Peyer's patch (tissue), 4 donors: ENCODE data around the gene NCKIPSD.

Source experiments
- POLR2A ChIP-seq, 2 donors: fragments of 450-650 bp; IDR thresholded peaks; one replicate each; pipeline ENCODE4 v1.5.1; 2017; ENCODE audit warnings: antibody characterized with exemption in 2 of 2, mild to moderate bottlenecking in 2 of 2, moderate library complexity in 2 of 2
- TF ChIP-seq, protein P1 (sequence below), 6 experiments: fragments of 450-650 bp in 4 of 6; fragments of 200-600 bp in 2 of 6; sonication (generic) in 1 of 6; IDR thresholded peaks; one replicate each; pipeline ENCODE4 v1.5.1; 2017 to 2019; ENCODE audit warnings: antibody characterized with exemption in 6 of 6, mild to moderate bottlenecking in 3 of 6, moderate library complexity in 1 of 6

DNA sequence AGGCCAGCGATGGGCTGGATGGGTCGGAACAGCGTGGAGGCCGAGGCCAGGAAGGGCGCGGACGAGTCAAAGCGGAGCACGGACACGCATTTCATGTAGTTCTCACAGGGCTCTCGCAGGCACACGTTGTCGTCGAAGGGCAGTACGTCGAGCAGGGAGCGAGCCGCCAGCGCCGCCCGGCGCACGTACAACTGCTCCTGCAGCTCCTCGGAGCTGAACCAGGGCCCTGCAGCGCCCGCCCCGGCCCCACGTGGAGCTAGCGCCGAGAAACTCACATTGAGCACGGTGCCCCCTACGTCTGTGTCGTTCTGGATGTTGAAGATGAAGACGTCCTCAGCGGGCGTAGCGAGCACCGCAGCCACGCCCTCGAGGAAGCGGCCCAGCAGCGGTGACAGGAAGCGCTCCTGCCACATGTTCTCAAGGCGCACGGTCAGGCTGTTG is 28.9 kb downstream of the NCKIPSD start:
- no peak for TF ChIP-seq POLR2A (IDR thresholded peaks at IDR 0.05)
- TF ChIP-seq, protein P1, sequence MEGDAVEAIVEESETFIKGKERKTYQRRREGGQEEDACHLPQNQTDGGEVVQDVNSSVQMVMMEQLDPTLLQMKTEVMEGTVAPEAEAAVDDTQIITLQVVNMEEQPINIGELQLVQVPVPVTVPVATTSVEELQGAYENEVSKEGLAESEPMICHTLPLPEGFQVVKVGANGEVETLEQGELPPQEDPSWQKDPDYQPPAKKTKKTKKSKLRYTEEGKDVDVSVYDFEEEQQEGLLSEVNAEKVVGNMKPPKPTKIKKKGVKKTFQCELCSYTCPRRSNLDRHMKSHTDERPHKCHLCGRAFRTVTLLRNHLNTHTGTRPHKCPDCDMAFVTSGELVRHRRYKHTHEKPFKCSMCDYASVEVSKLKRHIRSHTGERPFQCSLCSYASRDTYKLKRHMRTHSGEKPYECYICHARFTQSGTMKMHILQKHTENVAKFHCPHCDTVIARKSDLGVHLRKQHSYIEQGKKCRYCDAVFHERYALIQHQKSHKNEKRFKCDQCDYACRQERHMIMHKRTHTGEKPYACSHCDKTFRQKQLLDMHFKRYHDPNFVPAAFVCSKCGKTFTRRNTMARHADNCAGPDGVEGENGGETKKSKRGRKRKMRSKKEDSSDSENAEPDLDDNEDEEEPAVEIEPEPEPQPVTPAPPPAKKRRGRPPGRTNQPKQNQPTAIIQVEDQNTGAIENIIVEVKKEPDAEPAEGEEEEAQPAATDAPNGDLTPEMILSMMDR (IDR thresholded peaks at IDR 0.05), result no peak
